ENCODE data around the gene TECTB. TPM values are rescaled to one million over a fixed set of nuclear protein-coding genes. Genes with fewer than 3 reads are reported as not detected.

TECTB gene
- total and polyA plus RNA-seq, 9 of the 15 experiments (the other 6 are each of a cell fraction or from before 2014, with no cell fraction given), result not detected

GRCh38 chr10:112311481-112311880 is 28.3 kb downstream of the TECTB start:
- H3K27me3 ChIP-seq (ENCODE audit: control insufficient read depth in 2 of 2, insufficient read depth in 2 of 2, low read length in 2 of 2), result peaks cover 0 to 15% of the 10 kb centered on the region in 2 experiments
- H3K79me2 ChIP-seq (ENCODE audit: control insufficient read depth, insufficient read depth, low read length), result no peaks in the 10 kb centered on the region
- ATAC-seq (no peak), FAIRE-seq (no peak), DNase-seq (ENCODE audit: extremely low read depth in 1 of 4, low spot score in 3 of 4) (no peak)
- intact Hi-C loops (cut with micrococcal nuclease) (loop anchor here (10.0 kb wide), 1 partner anchor 167 kb away; no protein-coding TSS in a partner anchor), in situ Hi-C loops (cut with MboI) (loop anchor here (10.0 kb wide), 1 partner anchor 177 kb away; no protein-coding TSS in a partner anchor)
- WGBS (ENCODE audit: insufficient coverage, low coverage, missing lambda C conversion rate), result 0% methylated on average over 2 of the region's 3 CpGs
- H3K9ac ChIP-seq (ENCODE audit: insufficient read depth in 1 of 2, low read depth in 2 of 2, low read length in 2 of 2), result no peak overlapping the region
- H3K4me1 ChIP-seq (replicated peaks in 1 of 2; ENCODE audit: control insufficient read depth in 2 of 2, insufficient read depth in 2 of 2, low read length in 2 of 2), result peaks cover 0 to 3% of the 10 kb centered on the region in 2 experiments; a peak in 1 of 5 replicates
- no peaks in the 10 kb centered on the region; the same call in 1 of the 2 replicates for H4K20me1 ChIP-seq (replicated peaks; ENCODE audit: control insufficient read depth, insufficient read depth, low read length)
- no peaks in the 10 kb centered on the region for H3K9me1 ChIP-seq (ENCODE audit: control insufficient read depth, insufficient read depth, low read length)
- H3K36me3 ChIP-seq (ENCODE audit: control insufficient read depth, insufficient read depth, low read length), result no peaks in the 10 kb centered on the region
- BruUV-seq (replicated peaks), result no TSS peak
- H3K9me3 ChIP-seq (replicated peaks; ENCODE audit: control insufficient read depth, insufficient read depth, low read depth, low read length), result no peaks in the 10 kb centered on the region
- no peak overlapping the region for H3K4me3 ChIP-seq
- H3K27ac ChIP-seq (ENCODE audit: extremely low read depth, low read depth, low read length), result no peak overlapping the region
- POLR2A ChIA-PET, result no interaction called here
- no peak overlapping the region for H2AFZ ChIP-seq (ENCODE audit: low read depth, low read length)
- H3K4me2 ChIP-seq (ENCODE audit: insufficient read depth, low read length), result no peak overlapping the region
- CTCF ChIA-PET (ENCODE audit: low intra/inter-chr PET ratio), result no interaction called here
- TF ChIP-seq FOXP1 (CRISPR knock-in tag; IDR thresholded peaks at IDR 0.05) (no peak), DMBX1 (CRISPR knock-in tag; IDR thresholded peaks at IDR 0.05; ENCODE audit: borderline replicate concordance) (no peak), RNF2 (IDR thresholded peaks at IDR 0.05) (no peak), TRIM25 (IDR thresholded peaks at IDR 0.05; ENCODE audit: borderline replicate concordance) (no peak), KAT8 (IDR thresholded peaks at IDR 0.05; ENCODE audit: low read depth) (no peak), TCF7L2 (IDR thresholded peaks at IDR 0.05; ENCODE audit: low read depth, low read length) (no peak), ETV1 (tag; conservative IDR thresholded peaks at IDR 0.05; ENCODE audit: low read depth) (no peak), ZNF764 (CRISPR knock-in tag; IDR thresholded peaks at IDR 0.05; ENCODE audit: low read depth) (no peak), ZNF277 (CRISPR knock-in tag; IDR thresholded peaks at IDR 0.05; ENCODE audit: borderline replicate concordance) (no peak), SMAD2 (IDR thresholded peaks at IDR 0.05; ENCODE audit: low read depth, low read length) (no peak), PYGO2 (tag; IDR thresholded peaks at IDR 0.05) (no peak), PML (IDR thresholded peaks at IDR 0.05; ENCODE audit: low read length) (no peak), BCL6 (CRISPR knock-in tag; IDR thresholded peaks at IDR 0.05) (no peak), ZNF282 (CRISPR knock-in tag; IDR thresholded peaks at IDR 0.05) (no peak), ZBTB8A (IDR thresholded peaks at IDR 0.05; ENCODE audit: partially characterized antibody) (no peak), PCBP1 (IDR thresholded peaks at IDR 0.05; ENCODE audit: low read depth, low read length, poor library complexity, severe bottlenecking) (no peak)
- TF ChIP-seq, protein P1, sequence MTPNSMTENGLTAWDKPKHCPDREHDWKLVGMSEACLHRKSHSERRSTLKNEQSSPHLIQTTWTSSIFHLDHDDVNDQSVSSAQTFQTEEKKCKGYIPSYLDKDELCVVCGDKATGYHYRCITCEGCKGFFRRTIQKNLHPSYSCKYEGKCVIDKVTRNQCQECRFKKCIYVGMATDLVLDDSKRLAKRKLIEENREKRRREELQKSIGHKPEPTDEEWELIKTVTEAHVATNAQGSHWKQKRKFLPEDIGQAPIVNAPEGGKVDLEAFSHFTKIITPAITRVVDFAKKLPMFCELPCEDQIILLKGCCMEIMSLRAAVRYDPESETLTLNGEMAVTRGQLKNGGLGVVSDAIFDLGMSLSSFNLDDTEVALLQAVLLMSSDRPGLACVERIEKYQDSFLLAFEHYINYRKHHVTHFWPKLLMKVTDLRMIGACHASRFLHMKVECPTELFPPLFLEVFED (CRISPR knock-in tag; conservative IDR thresholded peaks at IDR 0.05), result no peak
- TF ChIP-seq, protein P2, sequence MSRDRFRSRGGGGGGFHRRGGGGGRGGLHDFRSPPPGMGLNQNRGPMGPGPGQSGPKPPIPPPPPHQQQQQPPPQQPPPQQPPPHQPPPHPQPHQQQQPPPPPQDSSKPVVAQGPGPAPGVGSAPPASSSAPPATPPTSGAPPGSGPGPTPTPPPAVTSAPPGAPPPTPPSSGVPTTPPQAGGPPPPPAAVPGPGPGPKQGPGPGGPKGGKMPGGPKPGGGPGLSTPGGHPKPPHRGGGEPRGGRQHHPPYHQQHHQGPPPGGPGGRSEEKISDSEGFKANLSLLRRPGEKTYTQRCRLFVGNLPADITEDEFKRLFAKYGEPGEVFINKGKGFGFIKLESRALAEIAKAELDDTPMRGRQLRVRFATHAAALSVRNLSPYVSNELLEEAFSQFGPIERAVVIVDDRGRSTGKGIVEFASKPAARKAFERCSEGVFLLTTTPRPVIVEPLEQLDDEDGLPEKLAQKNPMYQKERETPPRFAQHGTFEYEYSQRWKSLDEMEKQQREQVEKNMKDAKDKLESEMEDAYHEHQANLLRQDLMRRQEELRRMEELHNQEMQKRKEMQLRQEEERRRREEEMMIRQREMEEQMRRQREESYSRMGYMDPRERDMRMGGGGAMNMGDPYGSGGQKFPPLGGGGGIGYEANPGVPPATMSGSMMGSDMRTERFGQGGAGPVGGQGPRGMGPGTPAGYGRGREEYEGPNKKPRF (IDR thresholded peaks at IDR 0.05; ENCODE audit: low read depth, low read length), result no peak
